OCI-LY3 (cell line): ENCODE results near the gene FANCB.

ENCODE experiments used
- EZH2phosphoT487 ChIP-seq: fragments of 200-600 bp; shearing (Covaris generic); IDR thresholded peaks from 2 replicates; pipeline ENCODE4 v1.6.1; 2018; ENCODE audit warnings: antibody characterized with exemption, mixed run types, low read depth
- TF ChIP-seq, protein P1 (sequence below): fragments of 200-600, 300-600 bp; sonication (generic); IDR thresholded peaks from 2 replicates; pipeline ENCODE4 v1.5.1; 2014; ENCODE audit warnings: antibody characterized with exemption, low read length, low read depth

DNA sequence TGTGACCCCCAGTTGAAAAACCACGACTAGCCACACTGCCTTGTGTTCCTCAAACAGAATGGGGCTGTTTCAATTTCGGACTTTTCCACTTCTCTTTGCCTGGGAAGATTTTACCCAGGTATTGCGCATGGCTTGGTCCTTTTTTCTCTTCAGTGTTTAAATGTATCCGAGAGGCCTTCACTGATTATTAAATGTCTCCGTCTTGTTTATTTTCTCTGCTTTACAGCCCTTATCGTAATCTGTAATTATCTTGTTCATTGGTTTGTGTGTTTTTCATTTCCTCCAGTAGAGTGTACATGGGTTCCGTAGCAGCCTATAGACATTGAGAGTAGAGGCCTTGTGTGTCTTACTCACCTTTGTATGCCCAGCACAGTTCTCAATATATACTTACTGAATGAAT, 2.8 kb upstream of the FANCB start:
- TF ChIP-seq, protein P1, sequence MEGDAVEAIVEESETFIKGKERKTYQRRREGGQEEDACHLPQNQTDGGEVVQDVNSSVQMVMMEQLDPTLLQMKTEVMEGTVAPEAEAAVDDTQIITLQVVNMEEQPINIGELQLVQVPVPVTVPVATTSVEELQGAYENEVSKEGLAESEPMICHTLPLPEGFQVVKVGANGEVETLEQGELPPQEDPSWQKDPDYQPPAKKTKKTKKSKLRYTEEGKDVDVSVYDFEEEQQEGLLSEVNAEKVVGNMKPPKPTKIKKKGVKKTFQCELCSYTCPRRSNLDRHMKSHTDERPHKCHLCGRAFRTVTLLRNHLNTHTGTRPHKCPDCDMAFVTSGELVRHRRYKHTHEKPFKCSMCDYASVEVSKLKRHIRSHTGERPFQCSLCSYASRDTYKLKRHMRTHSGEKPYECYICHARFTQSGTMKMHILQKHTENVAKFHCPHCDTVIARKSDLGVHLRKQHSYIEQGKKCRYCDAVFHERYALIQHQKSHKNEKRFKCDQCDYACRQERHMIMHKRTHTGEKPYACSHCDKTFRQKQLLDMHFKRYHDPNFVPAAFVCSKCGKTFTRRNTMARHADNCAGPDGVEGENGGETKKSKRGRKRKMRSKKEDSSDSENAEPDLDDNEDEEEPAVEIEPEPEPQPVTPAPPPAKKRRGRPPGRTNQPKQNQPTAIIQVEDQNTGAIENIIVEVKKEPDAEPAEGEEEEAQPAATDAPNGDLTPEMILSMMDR: no peak
- TF ChIP-seq EZH2phosphoT487: no peak
